HepG2 (cell line): ENCODE data around the gene RBPJ. TPM values are rescaled to one million over a fixed set of nuclear protein-coding genes. Genes with fewer than 3 reads are reported as not detected.

ENCODE experiments used
- ATF7-NPFF ChIP-seq: sonication (generic); formaldehyde crosslinking; IDR thresholded peaks from 2 replicates; pipeline ENCODE4 v1.8.1; 2023; ENCODE audit warnings: mild to moderate bottlenecking, low read depth, missing genetic modification reagents, moderate library complexity
- FIP1L1 ChIP-seq: fragments of 200-400 bp; formaldehyde crosslinking; IDR thresholded peaks from 2 replicates; pipeline ENCODE4 v1.6.1; 2018; ENCODE audit warnings: low read depth, mild to moderate bottlenecking, low read length, moderate library complexity, borderline replicate concordance; ENCODE audit not compliant: insufficient read depth
- JDP2 ChIP-seq: sonication (generic); formaldehyde crosslinking; IDR thresholded peaks from 2 replicates; pipeline ENCODE4 v1.8.1; 2022; ENCODE audit warnings: missing genetic modification reagents, borderline replicate concordance
- KAT2B ChIP-seq: fragments of 150-350 bp; IDR thresholded peaks from 2 replicates; pipeline ENCODE4 v1.6.1; 2014; ENCODE audit warnings: low read depth, low read length, borderline replicate concordance
- KAT8 ChIP-seq: IDR thresholded peaks from 2 replicates; pipeline ENCODE4 v1.6.1; 2016; ENCODE audit warnings: missing genetic modification reagents, missing compliant biosample characterization
- KLF11 ChIP-seq: IDR thresholded peaks from 2 replicates; pipeline ENCODE4 v1.6.1; 2016; ENCODE audit warnings: missing compliant biosample characterization
- MLLT10 ChIP-seq: sonication (generic); formaldehyde crosslinking; IDR thresholded peaks from 2 replicates; pipeline ENCODE4 v1.4.0; 2020; ENCODE audit warnings: missing genetic modification reagents
- MTA3 ChIP-seq: sonication (generic); formaldehyde crosslinking; IDR thresholded peaks from 2 replicates; pipeline ENCODE4 v1.4.0; 2020; ENCODE audit warnings: missing genetic modification reagents
- NFKB2 ChIP-seq: sonication (generic); formaldehyde crosslinking; IDR thresholded peaks from 2 replicates; pipeline ENCODE4 v1.4.0; 2020; ENCODE audit warnings: missing genetic modification reagents, borderline replicate concordance
- PHF8 ChIP-seq: sonication (generic); formaldehyde crosslinking; IDR thresholded peaks from 2 replicates; pipeline ENCODE4 v1.5.0; 2020; ENCODE audit warnings: missing genetic modification reagents
- SNAPC4 ChIP-seq: sonication (generic); formaldehyde crosslinking; IDR thresholded peaks from 2 replicates; pipeline ENCODE4 v1.4.0; 2020; ENCODE audit warnings: mild to moderate bottlenecking, missing genetic modification reagents
- ZNF275 ChIP-seq: sonication (generic); formaldehyde crosslinking; IDR thresholded peaks from 2 replicates; pipeline ENCODE4 v1.8.0; 2022; ENCODE audit warnings: missing genetic modification reagents, mild to moderate bottlenecking, inconsistent platforms, borderline replicate concordance
- ZNF629 ChIP-seq: sonication (generic); formaldehyde crosslinking; conservative IDR thresholded peaks from 2 replicates; pipeline ENCODE4 v1.5.0; 2020; ENCODE audit warnings: missing genetic modification reagents
- polyA plus RNA-seq, 8 experiments: library from polyadenylated mRNA; depleted of rRNA in 3 of 8; stranded (reverse) in 7 of 8; unstranded in 1 of 8; fragments of >200 nt; fragmentation: Illumina TruSeq in 4 of 8; extraction: Trizol in 4 of 8; gene quantifications; 2 replicates each; pipeline versions ENCODE4 v1.2.1 to v1.2.3, GENCODE V29; 2011 to 2016; ENCODE audit warnings: low read depth in 4 of 8, missing spikeins in 1 of 8, mixed read lengths in 1 of 8; ENCODE audit not compliant: insufficient read depth in 1 of 8
- total RNA-seq, 5 experiments: library from RNA; depleted of rRNA; stranded (reverse); fragments of >200 nt; fragmentation: Illumina TruSeq; extraction: Trizol; gene quantifications; 2 replicates each; pipeline ENCODE4 v1.2.3, GENCODE V29; 2016; ENCODE audit warnings: low read depth in 1 of 5
- TF ChIP-seq, protein P1 (sequence below), 2 experiments: sonication (generic) in 1 of 2; formaldehyde crosslinking in 1 of 2; IDR thresholded peaks; 2 replicates each; pipeline versions ENCODE4 v1.4.0 to v1.6.1; 2016 to 2020; ENCODE audit warnings: borderline replicate concordance in 1 of 2, low read depth in 1 of 2, mild to moderate bottlenecking in 1 of 2, missing genetic modification reagents in 1 of 2
- TF ChIP-seq, protein P2 (sequence below): sonication (generic); formaldehyde crosslinking; conservative IDR thresholded peaks from 2 replicates; pipeline ENCODE4 v1.4.0; 2020; ENCODE audit warnings: mild to moderate bottlenecking, missing genetic modification reagents, moderate library complexity

The RBPJ gene
- total and polyA plus RNA-seq, 2 of the 13 experiments (the other 11 are each of a cell fraction or from before 2014, with no cell fraction given) = 25.9 to 33.2 TPM

DNA sequence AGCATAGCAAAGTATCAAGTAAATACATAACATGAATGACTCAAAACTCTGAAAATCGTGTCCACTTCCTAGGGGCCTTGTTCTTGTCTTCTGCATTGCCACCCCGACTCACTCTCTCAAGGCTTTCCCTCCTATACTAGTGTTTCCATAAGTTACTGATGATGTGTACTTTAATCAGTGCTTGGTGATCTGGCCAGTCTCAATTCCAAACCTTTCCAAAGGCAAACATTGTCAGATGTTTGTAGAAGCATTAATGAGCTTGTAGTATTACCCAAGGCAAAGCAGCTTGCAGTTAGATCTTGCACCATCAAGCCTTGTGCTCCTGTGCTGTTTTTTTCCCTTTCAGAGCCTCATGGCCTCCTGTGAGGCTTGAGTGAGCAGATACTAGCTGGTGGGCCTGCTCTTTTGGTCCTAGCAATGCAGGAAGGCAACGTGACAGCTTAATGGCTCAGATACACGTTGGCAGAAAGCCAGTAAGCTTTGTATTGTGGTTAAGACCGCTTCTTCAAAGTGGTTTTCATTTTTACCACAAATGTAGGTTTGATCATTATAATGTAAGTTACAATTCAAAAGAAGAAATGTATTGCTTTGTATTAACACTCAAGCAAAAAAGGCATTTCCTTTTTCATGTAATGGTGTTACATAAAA, 51.8 kb downstream of the RBPJ start (continued):
- no peak for TF ChIP-seq SNAPC4 (CRISPR knock-in tag)
- TF ChIP-seq KAT8 (CRISPR knock-in tag) = no peak
- TF ChIP-seq FIP1L1 = no peak
- TF ChIP-seq JDP2 = no peak
- TF ChIP-seq ZNF275 (CRISPR knock-in tag) = no peak
- no peak for TF ChIP-seq PHF8 (CRISPR knock-in tag)
- TF ChIP-seq KLF11 (CRISPR knock-in tag) = no peak
- TF ChIP-seq MLLT10 (CRISPR knock-in tag) = no peak
- no peak for TF ChIP-seq NFKB2 (CRISPR knock-in tag)
- TF ChIP-seq ATF7-NPFF (CRISPR knock-in tag) = no peak
- TF ChIP-seq MTA3 (CRISPR knock-in tag) = no peak
- no peak for TF ChIP-seq KAT2B
- no peak for TF ChIP-seq ZNF629 (CRISPR knock-in tag)
- TF ChIP-seq, protein P1, sequence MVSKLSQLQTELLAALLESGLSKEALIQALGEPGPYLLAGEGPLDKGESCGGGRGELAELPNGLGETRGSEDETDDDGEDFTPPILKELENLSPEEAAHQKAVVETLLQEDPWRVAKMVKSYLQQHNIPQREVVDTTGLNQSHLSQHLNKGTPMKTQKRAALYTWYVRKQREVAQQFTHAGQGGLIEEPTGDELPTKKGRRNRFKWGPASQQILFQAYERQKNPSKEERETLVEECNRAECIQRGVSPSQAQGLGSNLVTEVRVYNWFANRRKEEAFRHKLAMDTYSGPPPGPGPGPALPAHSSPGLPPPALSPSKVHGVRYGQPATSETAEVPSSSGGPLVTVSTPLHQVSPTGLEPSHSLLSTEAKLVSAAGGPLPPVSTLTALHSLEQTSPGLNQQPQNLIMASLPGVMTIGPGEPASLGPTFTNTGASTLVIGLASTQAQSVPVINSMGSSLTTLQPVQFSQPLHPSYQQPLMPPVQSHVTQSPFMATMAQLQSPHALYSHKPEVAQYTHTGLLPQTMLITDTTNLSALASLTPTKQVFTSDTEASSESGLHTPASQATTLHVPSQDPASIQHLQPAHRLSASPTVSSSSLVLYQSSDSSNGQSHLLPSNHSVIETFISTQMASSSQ (IDR thresholded peaks at IDR 0.05; ENCODE audit: low read depth) = no peak
- TF ChIP-seq, protein P1 (CRISPR knock-in tag; IDR thresholded peaks at IDR 0.05; ENCODE audit: borderline replicate concordance) = peak; percentile 25; the same call in 1 of the 2 replicates
- TF ChIP-seq, protein P2, sequence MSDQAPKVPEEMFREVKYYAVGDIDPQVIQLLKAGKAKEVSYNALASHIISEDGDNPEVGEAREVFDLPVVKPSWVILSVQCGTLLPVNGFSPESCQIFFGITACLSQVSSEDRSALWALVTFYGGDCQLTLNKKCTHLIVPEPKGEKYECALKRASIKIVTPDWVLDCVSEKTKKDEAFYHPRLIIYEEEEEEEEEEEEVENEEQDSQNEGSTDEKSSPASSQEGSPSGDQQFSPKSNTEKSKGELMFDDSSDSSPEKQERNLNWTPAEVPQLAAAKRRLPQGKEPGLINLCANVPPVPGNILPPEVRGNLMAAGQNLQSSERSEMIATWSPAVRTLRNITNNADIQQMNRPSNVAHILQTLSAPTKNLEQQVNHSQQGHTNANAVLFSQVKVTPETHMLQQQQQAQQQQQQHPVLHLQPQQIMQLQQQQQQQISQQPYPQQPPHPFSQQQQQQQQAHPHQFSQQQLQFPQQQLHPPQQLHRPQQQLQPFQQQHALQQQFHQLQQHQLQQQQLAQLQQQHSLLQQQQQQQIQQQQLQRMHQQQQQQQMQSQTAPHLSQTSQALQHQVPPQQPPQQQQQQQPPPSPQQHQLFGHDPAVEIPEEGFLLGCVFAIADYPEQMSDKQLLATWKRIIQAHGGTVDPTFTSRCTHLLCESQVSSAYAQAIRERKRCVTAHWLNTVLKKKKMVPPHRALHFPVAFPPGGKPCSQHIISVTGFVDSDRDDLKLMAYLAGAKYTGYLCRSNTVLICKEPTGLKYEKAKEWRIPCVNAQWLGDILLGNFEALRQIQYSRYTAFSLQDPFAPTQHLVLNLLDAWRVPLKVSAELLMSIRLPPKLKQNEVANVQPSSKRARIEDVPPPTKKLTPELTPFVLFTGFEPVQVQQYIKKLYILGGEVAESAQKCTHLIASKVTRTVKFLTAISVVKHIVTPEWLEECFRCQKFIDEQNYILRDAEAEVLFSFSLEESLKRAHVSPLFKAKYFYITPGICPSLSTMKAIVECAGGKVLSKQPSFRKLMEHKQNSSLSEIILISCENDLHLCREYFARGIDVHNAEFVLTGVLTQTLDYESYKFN (CRISPR knock-in tag) = peak; percentile 66
